ENCODE data around the gene EZR. TPM values are rescaled to one million over a fixed set of nuclear protein-coding genes. Genes with fewer than 3 reads are reported as not detected.

The EZR gene
- total RNA-seq, 1 experiment from 2014 or later = 263 TPM

DNA sequence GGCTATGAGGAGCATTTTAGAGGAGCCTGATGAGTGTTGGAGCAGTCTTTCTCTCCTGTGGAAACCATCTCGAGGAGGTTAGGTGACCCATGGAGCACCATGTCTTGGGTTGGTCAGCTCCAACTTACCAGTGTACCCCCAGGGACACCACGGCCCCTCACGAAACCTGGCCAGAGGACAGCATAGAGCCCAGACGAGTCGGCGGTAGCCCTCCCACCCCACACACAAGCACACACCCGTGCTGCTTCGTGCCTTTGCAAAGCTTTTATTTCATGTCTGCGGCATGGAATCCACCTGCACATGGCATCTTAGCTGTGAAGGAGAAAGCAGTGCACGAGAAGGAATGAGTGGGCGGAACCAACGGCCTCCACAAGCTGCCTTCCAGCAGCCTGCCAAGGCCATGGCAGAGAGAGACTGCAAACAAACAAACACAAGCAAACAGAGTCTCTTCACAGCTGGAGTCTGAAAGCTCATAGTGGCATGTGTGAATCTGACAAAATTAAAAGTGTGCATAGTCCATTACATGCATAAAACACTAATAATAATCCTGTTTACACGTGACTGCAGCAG, 53.6 kb downstream of the EZR start:
- BruUV-seq (replicated peaks) = no TSS peak
- Histone ChIP-seq H3K36me3 (ENCODE audit: control insufficient read depth, insufficient read depth, low read length) (peaks cover 16% of the 10 kb centered on the region), H3K4me3 (ENCODE audit: low read depth in 2 of 2, low read length in 2 of 2) (no peak overlapping the region), H3K27me3 (ENCODE audit: control insufficient read depth, insufficient read depth, low read length) (no peaks in the 10 kb centered on the region), H3K27ac (ENCODE audit: low read length) (no peak overlapping the region), H3K9me3 (ENCODE audit: control insufficient read depth, insufficient read depth, low read depth, low read length) (no peaks in the 10 kb centered on the region), H3K4me1 (ENCODE audit: control insufficient read depth, insufficient read depth, low read length) (no peaks in the 10 kb centered on the region)
- CTCF ChIA-PET = no interaction called here
- TF ChIP-seq SIN3A (IDR thresholded peaks at IDR 0.05; ENCODE audit: borderline replicate concordance, insufficient read depth, low read depth, low read length) = no peak
- TF ChIP-seq POLR2AphosphoS5 (IDR thresholded peaks at IDR 0.05; ENCODE audit: low read depth, low read length) = no peak
- TF ChIP-seq, protein P1, sequence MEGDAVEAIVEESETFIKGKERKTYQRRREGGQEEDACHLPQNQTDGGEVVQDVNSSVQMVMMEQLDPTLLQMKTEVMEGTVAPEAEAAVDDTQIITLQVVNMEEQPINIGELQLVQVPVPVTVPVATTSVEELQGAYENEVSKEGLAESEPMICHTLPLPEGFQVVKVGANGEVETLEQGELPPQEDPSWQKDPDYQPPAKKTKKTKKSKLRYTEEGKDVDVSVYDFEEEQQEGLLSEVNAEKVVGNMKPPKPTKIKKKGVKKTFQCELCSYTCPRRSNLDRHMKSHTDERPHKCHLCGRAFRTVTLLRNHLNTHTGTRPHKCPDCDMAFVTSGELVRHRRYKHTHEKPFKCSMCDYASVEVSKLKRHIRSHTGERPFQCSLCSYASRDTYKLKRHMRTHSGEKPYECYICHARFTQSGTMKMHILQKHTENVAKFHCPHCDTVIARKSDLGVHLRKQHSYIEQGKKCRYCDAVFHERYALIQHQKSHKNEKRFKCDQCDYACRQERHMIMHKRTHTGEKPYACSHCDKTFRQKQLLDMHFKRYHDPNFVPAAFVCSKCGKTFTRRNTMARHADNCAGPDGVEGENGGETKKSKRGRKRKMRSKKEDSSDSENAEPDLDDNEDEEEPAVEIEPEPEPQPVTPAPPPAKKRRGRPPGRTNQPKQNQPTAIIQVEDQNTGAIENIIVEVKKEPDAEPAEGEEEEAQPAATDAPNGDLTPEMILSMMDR (IDR thresholded peaks at IDR 0.05) = no peak
- TF ChIP-seq, protein P2, sequence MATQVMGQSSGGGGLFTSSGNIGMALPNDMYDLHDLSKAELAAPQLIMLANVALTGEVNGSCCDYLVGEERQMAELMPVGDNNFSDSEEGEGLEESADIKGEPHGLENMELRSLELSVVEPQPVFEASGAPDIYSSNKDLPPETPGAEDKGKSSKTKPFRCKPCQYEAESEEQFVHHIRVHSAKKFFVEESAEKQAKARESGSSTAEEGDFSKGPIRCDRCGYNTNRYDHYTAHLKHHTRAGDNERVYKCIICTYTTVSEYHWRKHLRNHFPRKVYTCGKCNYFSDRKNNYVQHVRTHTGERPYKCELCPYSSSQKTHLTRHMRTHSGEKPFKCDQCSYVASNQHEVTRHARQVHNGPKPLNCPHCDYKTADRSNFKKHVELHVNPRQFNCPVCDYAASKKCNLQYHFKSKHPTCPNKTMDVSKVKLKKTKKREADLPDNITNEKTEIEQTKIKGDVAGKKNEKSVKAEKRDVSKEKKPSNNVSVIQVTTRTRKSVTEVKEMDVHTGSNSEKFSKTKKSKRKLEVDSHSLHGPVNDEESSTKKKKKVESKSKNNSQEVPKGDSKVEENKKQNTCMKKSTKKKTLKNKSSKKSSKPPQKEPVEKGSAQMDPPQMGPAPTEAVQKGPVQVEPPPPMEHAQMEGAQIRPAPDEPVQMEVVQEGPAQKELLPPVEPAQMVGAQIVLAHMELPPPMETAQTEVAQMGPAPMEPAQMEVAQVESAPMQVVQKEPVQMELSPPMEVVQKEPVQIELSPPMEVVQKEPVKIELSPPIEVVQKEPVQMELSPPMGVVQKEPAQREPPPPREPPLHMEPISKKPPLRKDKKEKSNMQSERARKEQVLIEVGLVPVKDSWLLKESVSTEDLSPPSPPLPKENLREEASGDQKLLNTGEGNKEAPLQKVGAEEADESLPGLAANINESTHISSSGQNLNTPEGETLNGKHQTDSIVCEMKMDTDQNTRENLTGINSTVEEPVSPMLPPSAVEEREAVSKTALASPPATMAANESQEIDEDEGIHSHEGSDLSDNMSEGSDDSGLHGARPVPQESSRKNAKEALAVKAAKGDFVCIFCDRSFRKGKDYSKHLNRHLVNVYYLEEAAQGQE (IDR thresholded peaks at IDR 0.05; ENCODE audit: insufficient read depth in 1 of 2, low read depth in 2 of 2, low read length in 1 of 2) = no peak
- no peak for TF ChIP-seq TCF7L2 (IDR thresholded peaks at IDR 0.05; ENCODE audit: low read depth, low read length)
- POLR2A ChIA-PET = no interaction called here
- DNase-seq (ENCODE audit: low read depth, low spot score) = no peak
- intact Hi-C loops (cut with micrococcal nuclease; ENCODE audit: unreplicated experiment) = no loop called here
- ATAC-seq = no peak
- in situ Hi-C loops (cut with HindIII; ENCODE audit: low pct_unique_long_range_greater_than_20kb, low sequenced_read_pairs) = no loop called here

DNA sequence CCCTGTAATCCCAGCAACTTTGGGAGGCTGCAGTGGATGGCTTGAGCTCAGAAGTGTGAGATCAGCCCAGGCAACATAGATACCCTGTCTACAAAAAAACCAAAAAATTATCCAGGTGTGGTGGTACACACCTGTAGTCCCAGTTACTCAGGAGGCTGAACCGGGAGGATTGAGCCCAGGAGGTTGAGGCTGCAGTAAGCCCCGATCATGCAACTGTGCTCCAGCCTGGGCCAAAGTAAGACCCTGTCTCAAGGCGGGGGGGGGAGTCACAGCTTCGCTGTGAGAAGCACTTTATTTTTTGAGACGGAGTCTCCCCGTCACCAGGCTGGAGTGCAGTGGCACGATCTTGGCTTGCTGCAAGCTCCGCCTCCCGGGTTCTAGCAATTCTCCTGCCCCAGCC, 54.2 kb downstream of the EZR start:
- no peak for ATAC-seq
- ChIA-PET CTCF (no interaction called here), POLR2A (no interaction called here)
- Histone ChIP-seq H3K36me3 (ENCODE audit: control insufficient read depth, insufficient read depth, low read length) (peaks cover 13% of the 10 kb centered on the region), H3K4me1 (ENCODE audit: control insufficient read depth, insufficient read depth, low read length) (no peaks in the 10 kb centered on the region), H3K9me3 (ENCODE audit: control insufficient read depth, insufficient read depth, low read depth, low read length) (no peaks in the 10 kb centered on the region), H3K27ac (ENCODE audit: low read length) (no peak overlapping the region), H3K4me3 (ENCODE audit: low read depth in 2 of 2, low read length in 2 of 2) (no peak overlapping the region), H3K27me3 (ENCODE audit: control insufficient read depth, insufficient read depth, low read length) (no peaks in the 10 kb centered on the region)
- no peak for TF ChIP-seq POLR2AphosphoS5 (IDR thresholded peaks at IDR 0.05; ENCODE audit: low read depth, low read length)
- TF ChIP-seq, protein P2 (IDR thresholded peaks at IDR 0.05; ENCODE audit: insufficient read depth in 1 of 2, low read depth in 2 of 2, low read length in 1 of 2) = no peak
- TF ChIP-seq, protein P1 (IDR thresholded peaks at IDR 0.05) = no peak
- no peak for TF ChIP-seq SIN3A (IDR thresholded peaks at IDR 0.05; ENCODE audit: borderline replicate concordance, insufficient read depth, low read depth, low read length)
- no peak for TF ChIP-seq TCF7L2 (IDR thresholded peaks at IDR 0.05; ENCODE audit: low read depth, low read length)
- intact Hi-C loops (cut with micrococcal nuclease; ENCODE audit: unreplicated experiment) = no loop called here
- DNase-seq (ENCODE audit: low read depth, low spot score) = no peak
- no TSS peak for BruUV-seq (replicated peaks)
- in situ Hi-C loops (cut with HindIII; ENCODE audit: low pct_unique_long_range_greater_than_20kb, low sequenced_read_pairs) = no loop called here
